ENCODE results near the gene HNRNPDL. TPM values are rescaled to one million over a fixed set of nuclear protein-coding genes. Genes with fewer than 3 reads are reported as not detected.
A peak's percentile ranks its signal among the peaks of the same experiment; 100 is the strongest.

Gene HNRNPDL
- total and polyA plus RNA-seq, 2 of the 13 experiments (the other 11 are each of a cell fraction or from before 2014, with no cell fraction given) = 167 to 414 TPM

GRCh38 chr4:82373816-82374625 lies 56.2 kb downstream of the HNRNPDL start, which contains the start of gene HNRNPD (continued):
- TF ChIP-seq ZHX2 (IDR thresholded peaks at IDR 0.05; ENCODE audit: low read depth) = peak; percentile 87
- no peak; the same call in 1 of the 2 replicates for TF ChIP-seq ZHX2 (CRISPR knock-in tag; IDR thresholded peaks at IDR 0.05; ENCODE audit: borderline replicate concordance)
- peak; percentile 72 for TF ChIP-seq HIVEP1 (CRISPR knock-in tag; IDR thresholded peaks at IDR 0.05)
- peak; percentile 87 for TF ChIP-seq GATAD1 (CRISPR knock-in tag; IDR thresholded peaks at IDR 0.05)
- TF ChIP-seq ZNF225 (CRISPR knock-in tag; IDR thresholded peaks at IDR 0.05) = no peak
- TF ChIP-seq MLLT10 (CRISPR knock-in tag; IDR thresholded peaks at IDR 0.05) = 0 out of 2 replicates have a peak, but pooled peaks have one; percentile 77
- TF ChIP-seq ZNF10 (CRISPR knock-in tag; IDR thresholded peaks at IDR 0.05; ENCODE audit: borderline replicate concordance, low read depth) = no peak
- TF ChIP-seq E2F5 (CRISPR knock-in tag; conservative IDR thresholded peaks at IDR 0.05) = no peak; the same call in 1 of the 2 replicates
- TF ChIP-seq ZFP82 (CRISPR knock-in tag; IDR thresholded peaks at IDR 0.05; ENCODE audit: borderline replicate concordance) = peak; percentile 64; the same call in 1 of the 2 replicates
- TF ChIP-seq NFE2L1 (CRISPR knock-in tag; IDR thresholded peaks at IDR 0.05; ENCODE audit: borderline replicate concordance) = no peak
- no peak for TF ChIP-seq ELK4 (CRISPR knock-in tag; IDR thresholded peaks at IDR 0.05; ENCODE audit: borderline replicate concordance)
- TF ChIP-seq SOX13 (IDR thresholded peaks at IDR 0.05) = peak; percentile 39
- peak in 1 of 2 experiments; percentile 73; a peak in 2 of 4 replicates for TF ChIP-seq SOX13 (CRISPR knock-in tag; conservative IDR thresholded peaks at IDR 0.05 in 1 of 2, IDR thresholded peaks at IDR 0.05 in 1 of 2)
- TF ChIP-seq IKZF4 (CRISPR knock-in tag; IDR thresholded peaks at IDR 0.05; ENCODE audit: borderline replicate concordance, low read depth, not compliant biosample characterization) = no peak
- TF ChIP-seq HDAC6 (IDR thresholded peaks at IDR 0.05; ENCODE audit: low read depth, low read length) = no peak
- TF ChIP-seq ZNF775 (CRISPR knock-in tag; IDR thresholded peaks at IDR 0.05; ENCODE audit: borderline replicate concordance) = peak; percentile 86; the same call in 1 of the 2 replicates
- no peak for TF ChIP-seq ZNF30 (CRISPR knock-in tag; IDR thresholded peaks at IDR 0.05)
- peak; percentile 92 for TF ChIP-seq KLF6 (CRISPR knock-in tag; IDR thresholded peaks at IDR 0.05)
- TF ChIP-seq PHF8 (CRISPR knock-in tag; IDR thresholded peaks at IDR 0.05) = peak; percentile 80
